Aorta (tissue), 5 donors: Measurements from ENCODE around the gene NRIP1. TPM values are rescaled to one million over a fixed set of nuclear protein-coding genes. Genes with fewer than 3 reads are reported as not detected.
A peak's percentile ranks its signal among the peaks of the same experiment; 100 is the strongest.

Experiments used
- ATAC-seq: fragments of 200-7000 bp; cut with Tn5 transposase; one replicate; pipeline ENCODE4 v1.9.1; 2022; ENCODE audit warnings: moderate library complexity; ENCODE audit not compliant: low FRiP score
- DNase-seq, 2 donors: peaks; one replicate each; pipeline ENCODE4 v3.0.0-alpha.2; 2020
- H3K27ac ChIP-seq, 2 donors: one replicate each; pipeline ENCODE4 v1.5.1; 2013; ENCODE audit warnings: low read length in 2 of 2, mild to moderate bottlenecking in 2 of 2, moderate library complexity in 2 of 2, control low read depth in 1 of 2, inconsistent platforms in 1 of 2, low read depth in 1 of 2
- H3K27me3 ChIP-seq, 2 donors: one replicate each; pipeline ENCODE4 v1.6.1; 2013; ENCODE audit warnings: control low read depth in 1 of 2, low read length in 1 of 2, mild to moderate bottlenecking in 1 of 2, moderate library complexity in 1 of 2; ENCODE audit not compliant: insufficient read depth in 2 of 2, control insufficient read depth in 1 of 2
- H3K36me3 ChIP-seq, 2 donors: one replicate each; pipeline ENCODE4 v1.6.1; 2013; ENCODE audit warnings: control low read depth in 1 of 2, low read length in 1 of 2, mild to moderate bottlenecking in 1 of 2; ENCODE audit not compliant: insufficient read depth in 2 of 2, control insufficient read depth in 1 of 2
- H3K4me1 ChIP-seq, 2 donors: one replicate each; pipeline ENCODE4 v1.6.1; 2013; ENCODE audit warnings: low read length in 2 of 2, control low read depth in 1 of 2, mild to moderate bottlenecking in 1 of 2, moderate library complexity in 1 of 2; ENCODE audit not compliant: insufficient read depth in 2 of 2, control insufficient read depth in 1 of 2
- H3K4me3 ChIP-seq, 2 donors: one replicate each; pipeline ENCODE4 v1.5.1; 2013; ENCODE audit warnings: low read length in 2 of 2, control low read depth in 1 of 2, mild to moderate bottlenecking in 1 of 2
- H3K9me3 ChIP-seq: one replicate; pipeline ENCODE4 v1.6.1; 2013; ENCODE audit warnings: mild to moderate bottlenecking, low read length; ENCODE audit not compliant: control insufficient read depth
- WGBS, 2 donors: extraction: QIAGEN DNeasy Blood & Tissue Kit; methylation state at CpG; one replicate each; pipeline ENCODE4 v1.1.7; 2013; 5-methylcytosine and 5-hydroxymethylcytosine counted together
- intact Hi-C, 2 donors: fragments of 100-400 bp; cut with DNase I; formaldehyde crosslinking; loops; one replicate each; pipeline versions ENCODE4 v1.14.2 to v1.15.0; 2022
- polyA plus RNA-seq, 2 donors: library from polyadenylated mRNA; stranded (reverse); fragments of 200-250 nt; gene quantifications; one replicate each; pipeline ENCODE4 v1.2.3, GENCODE V29; 2013
- total RNA-seq, 2 donors: library from RNA; stranded (reverse); fragmentation: NEBNext Ultra II Directional; extraction: Animal tissue kit (Norgen Biotek cat#: 25700); gene quantifications; one replicate each; pipeline ENCODE4 v1.2.1, GENCODE V29; 2021
- donor health status: healthy with polysubstance abuse.
- donor health status: Bipolar disorder and iron deficiency.
- donor health status: DM: no; HTN: no; CAD: no.
- donor health status: DM: no; HTN: no; CAD: no.
- donor health status: DM: yes; HTN: yes; CAD: no.

Gene NRIP1
- total and polyA plus RNA-seq, 4 donors, result 3.8 to 37.1 (median 16.6) TPM

- H3K4me1 ChIP-seq, result peaks cover 1 to 11% of the 10 kb centered on the region in 2 donors
- H3K4me3 ChIP-seq, result no peak overlapping the region
- DNase-seq (no peak), ATAC-seq (no peak)
- H3K9me3 ChIP-seq, result no peaks in the 10 kb centered on the region
- H3K27me3 ChIP-seq, result no peaks in the 10 kb centered on the region
- H3K36me3 ChIP-seq, result no peaks in the 10 kb centered on the region
- H3K27ac ChIP-seq, result no peak overlapping the region
- WGBS, 2 donors, result 96 to 97% methylated on average over 8 of the region's 8 CpGs
- intact Hi-C loops, result loop anchor here in 1 of 2 donors (10.0 kb wide), 1 partner anchor 63 kb away; no protein-coding TSS in a partner anchor
Measured at GRCh38 chr21:14991957-14992356, 72.8 kb downstream of the NRIP1 start.

- H3K4me3 ChIP-seq, result no peak overlapping the region
- H3K27ac ChIP-seq, result no peak overlapping the region
- WGBS, 2 donors, result 66 to 78% methylated on average over 2 of the region's 2 CpGs
- DNase-seq (no peak), ATAC-seq (no peak)
- H3K27me3 ChIP-seq, result no peaks in the 10 kb centered on the region
- H3K36me3 ChIP-seq, result no peaks in the 10 kb centered on the region
- intact Hi-C loops, result no loop called here
- peaks cover 1 to 8% of the 10 kb centered on the region in 2 donors for H3K4me1 ChIP-seq
- H3K9me3 ChIP-seq, result no peaks in the 10 kb centered on the region
Measured at GRCh38 chr21:14989359-14989758, 75.4 kb downstream of the NRIP1 start.

- intact Hi-C loops, result no loop called here
- H3K9me3 ChIP-seq, result no peaks in the 10 kb centered on the region
- peaks cover 1 to 8% of the 10 kb centered on the region in 2 donors for H3K4me1 ChIP-seq
- WGBS, 2 donors, result 82 to 84% methylated on average over 3 of the region's 3 CpGs
- no peaks in the 10 kb centered on the region for H3K36me3 ChIP-seq
- DNase-seq, result no peak
- H3K27me3 ChIP-seq, result no peaks in the 10 kb centered on the region
- H3K4me3 ChIP-seq, result no peak overlapping the region
- peak overlapping the region in 1 of 2 donors; percentile 10 for H3K27ac ChIP-seq
- no peak for ATAC-seq
Measured at GRCh38 chr21:14988760-14989159, 76.0 kb downstream of the NRIP1 start.

GRCh38 chr21:14987370-14988170, 77.2 kb downstream of the NRIP1 start:
- no peak for ATAC-seq
- Histone ChIP-seq H3K27ac (no peak overlapping the region), H3K4me3 (no peak overlapping the region), H3K36me3 (no peaks in the 10 kb centered on the region), H3K4me1 (peaks cover 1 to 8% of the 10 kb centered on the region in 2 donors), H3K27me3 (no peaks in the 10 kb centered on the region), H3K9me3 (no peaks in the 10 kb centered on the region)
- no peak for DNase-seq
- 71 to 77% methylated on average over 5 of the region's 5 CpGs for WGBS, 2 donors
- intact Hi-C loops, result no loop called here

GRCh38 chr21:14985306-14985705, 79.5 kb downstream of the NRIP1 start:
- 91 to 96% methylated on average over 3 of the region's 3 CpGs for WGBS, 2 donors

GRCh38 chr21:14982336-14982735, 82.5 kb downstream of the NRIP1 start:
- H3K9me3 ChIP-seq, result no peaks in the 10 kb centered on the region
- ATAC-seq (no peak), DNase-seq (no peak)
- no peaks in the 10 kb centered on the region for H3K27me3 ChIP-seq
- WGBS, 2 donors, result 88 to 94% methylated on average over 3 of the region's 3 CpGs
- H3K27ac ChIP-seq, result no peak overlapping the region
- no peaks in the 10 kb centered on the region for H3K36me3 ChIP-seq
- intact Hi-C loops, result no loop called here
- no peak overlapping the region for H3K4me3 ChIP-seq
- H3K4me1 ChIP-seq, result no peaks in the 10 kb centered on the region

More at GRCh38 chr21:14985306-14985705, 79.5 kb downstream of the NRIP1 start:
- no peak for DNase-seq
- no peak for ATAC-seq
- peaks cover 1 to 5% of the 10 kb centered on the region in 2 donors for H3K4me1 ChIP-seq
- H3K4me3 ChIP-seq, result no peak overlapping the region
- H3K27ac ChIP-seq, result no peak overlapping the region
- no peaks in the 10 kb centered on the region for H3K27me3 ChIP-seq
- H3K36me3 ChIP-seq, result no peaks in the 10 kb centered on the region
- intact Hi-C loops, result no loop called here
- no peaks in the 10 kb centered on the region for H3K9me3 ChIP-seq

GRCh38 chr21:14981246-14981645, 83.6 kb downstream of the NRIP1 start:
- DNase-seq, result no peak
- no peaks in the 10 kb centered on the region for H3K4me1 ChIP-seq
- no peaks in the 10 kb centered on the region for H3K9me3 ChIP-seq
- 92 to 93% methylated on average over 5 of the region's 5 CpGs for WGBS, 2 donors
- no peaks in the 10 kb centered on the region for H3K36me3 ChIP-seq
- H3K27ac ChIP-seq, result no peak overlapping the region
- H3K4me3 ChIP-seq, result no peak overlapping the region
- no peak for ATAC-seq
- intact Hi-C loops, result no loop called here
- no peaks in the 10 kb centered on the region for H3K27me3 ChIP-seq

- H3K27me3 ChIP-seq, result no peaks in the 10 kb centered on the region
- DNase-seq, result no peak
- H3K4me3 ChIP-seq, result no peak overlapping the region
- no peaks in the 10 kb centered on the region for H3K4me1 ChIP-seq
- no peak for ATAC-seq
- no peak overlapping the region for H3K27ac ChIP-seq
- no peaks in the 10 kb centered on the region for H3K9me3 ChIP-seq
- no peaks in the 10 kb centered on the region for H3K36me3 ChIP-seq
- intact Hi-C loops, result no loop called here
Measured at GRCh38 chr21:14979264-14979663, 85.5 kb downstream of the NRIP1 start.

- Histone ChIP-seq H3K27ac (no peak overlapping the region), H3K9me3 (no peaks in the 10 kb centered on the region), H3K4me3 (no peak overlapping the region), H3K4me1 (no peaks in the 10 kb centered on the region), H3K27me3 (no peaks in the 10 kb centered on the region), H3K36me3 (no peaks in the 10 kb centered on the region)
- 94 to 95% methylated on average over 5 of the region's 5 CpGs for WGBS, 2 donors
- DNase-seq (no peak), ATAC-seq (no peak)
- intact Hi-C loops, result no loop called here
Measured at GRCh38 chr21:14977814-14978213, 87.0 kb downstream of the NRIP1 start.
